ENCODE measurements around the gene SND1. TPM values are rescaled to one million over a fixed set of nuclear protein-coding genes. Genes with fewer than 3 reads are reported as not detected.

SND1 gene
- total and polyA plus RNA-seq, 5 donors from 2014 or later: 84.4 to 121 (median 86.9) TPM

- Mint-ChIP-seq H3K27ac (no peak overlapping the region), H3K4me1 (peaks cover 0 to 23% (median 6%) of the 10 kb centered on the region in 4 donors), H3K36me3 (peaks cover 23% of the 10 kb centered on the region), H3K27me3 (peaks cover 18% of the 10 kb centered on the region), H3K4me3 (peak overlapping the region; percentile 70 to 88 (median 81)), H3K9me3 (peaks cover 0 to 1% (median 0%) of the 10 kb centered on the region in 7 donors)
- DNase-seq (no peak), ATAC-seq (ENCODE audit: low read depth in 2 of 2) (no peak)
- Histone ChIP-seq H3K4me1 (ENCODE audit: control insufficient read depth, insufficient read depth, low read length, poor library complexity, severe bottlenecking) (peaks cover 14% of the 10 kb centered on the region), H3K27me3 (ENCODE audit: control insufficient read depth, insufficient read depth, low read length) (no peaks in the 10 kb centered on the region), H3K9me3 (ENCODE audit: control insufficient read depth in 2 of 2, low read length in 2 of 2) (no peaks in the 10 kb centered on the region), H3K27ac (ENCODE audit: insufficient read depth, low read length, poor library complexity, severe bottlenecking) (no peak overlapping the region), H3K4me3 (ENCODE audit: low read depth, low read length) (no peak overlapping the region), H3K36me3 (ENCODE audit: control insufficient read depth, insufficient read depth, low read length) (peaks cover 9% of the 10 kb centered on the region)
Observed at GRCh38 chr7:128029405-128029995, 377.5 kb downstream of the SND1 start.

- Mint-ChIP-seq H3K4me3 (peak overlapping the region; percentile 70 to 88 (median 81)), H3K9me3 (peaks cover 0 to 1% (median 0%) of the 10 kb centered on the region in 7 donors), H3K27me3 (peaks cover 18% of the 10 kb centered on the region), H3K27ac (no peak overlapping the region), H3K4me1 (peaks cover 0 to 23% (median 6%) of the 10 kb centered on the region in 4 donors), H3K36me3 (peaks cover 21% of the 10 kb centered on the region)
- no peaks in the 10 kb centered on the region for H3K27me3 ChIP-seq (ENCODE audit: control insufficient read depth, insufficient read depth, low read length)
- H3K27ac ChIP-seq (ENCODE audit: insufficient read depth, low read length, poor library complexity, severe bottlenecking): no peak overlapping the region
- H3K36me3 ChIP-seq (ENCODE audit: control insufficient read depth, insufficient read depth, low read length): peaks cover 9% of the 10 kb centered on the region
- H3K4me1 ChIP-seq (ENCODE audit: control insufficient read depth, insufficient read depth, low read length, poor library complexity, severe bottlenecking): peaks cover 14% of the 10 kb centered on the region
- no peak overlapping the region for H3K4me3 ChIP-seq (ENCODE audit: low read depth, low read length)
- DNase-seq (no peak), ATAC-seq (ENCODE audit: low read depth in 2 of 2) (no peak)
- H3K9me3 ChIP-seq (ENCODE audit: control insufficient read depth in 2 of 2, low read length in 2 of 2): no peaks in the 10 kb centered on the region
Observed at GRCh38 chr7:128030263-128030653, 378.3 kb downstream of the SND1 start.

- DNase-seq: peak in 2 of 3 donors; percentile 11 to 46
- H3K27me3 ChIP-seq (ENCODE audit: control insufficient read depth, insufficient read depth, low read length): no peaks in the 10 kb centered on the region
- no peaks in the 10 kb centered on the region for H3K9me3 ChIP-seq (ENCODE audit: control insufficient read depth in 2 of 2, low read length in 2 of 2)
- H3K4me3 Mint-ChIP-seq: peak within 1 kb of the TSS; percentile 87 to 93 (median 92)
- peak within 1 kb of the TSS in 1 of 3 donors; percentile 48 for H3K27ac Mint-ChIP-seq
- H3K36me3 ChIP-seq (ENCODE audit: control insufficient read depth, insufficient read depth, low read length): peaks cover 9% of the 10 kb centered on the region
- H3K27ac ChIP-seq (ENCODE audit: insufficient read depth, low read length, poor library complexity, severe bottlenecking): no peak within 1 kb of the TSS
- H3K27me3 Mint-ChIP-seq: peaks cover 18% of the 10 kb centered on the region
- peaks cover 21% of the 10 kb centered on the region for H3K36me3 Mint-ChIP-seq
- H3K9me3 Mint-ChIP-seq: peaks cover 0 to 1% (median 0%) of the 10 kb centered on the region in 7 donors
- ATAC-seq (ENCODE audit: low read depth in 2 of 2): peak in 1 of 2 donors; percentile 7
- peaks cover 14% of the 10 kb centered on the region for H3K4me1 ChIP-seq (ENCODE audit: control insufficient read depth, insufficient read depth, low read length, poor library complexity, severe bottlenecking)
- H3K4me3 ChIP-seq (ENCODE audit: low read depth, low read length): no peak within 1 kb of the TSS
- H3K4me1 Mint-ChIP-seq: peaks cover 4 to 23% (median 6%) of the 10 kb centered on the region in 4 donors
Observed at GRCh38 chr7:128030654-128031611, 378.9 kb downstream of the SND1 start, which contains the start of gene LRRC4. Gene LRRC4 (minus strand): TSS chr7:128031437. CDS start chr7:128030640, 797 bp downstream.

- peaks cover 6% of the 10 kb centered on the region for H3K36me3 ChIP-seq (ENCODE audit: control insufficient read depth, insufficient read depth, low read length)
- peak overlapping the region in 1 of 3 donors; percentile 48 for H3K27ac Mint-ChIP-seq
- H3K9me3 Mint-ChIP-seq: peaks cover 0 to 1% (median 0%) of the 10 kb centered on the region in 7 donors
- H3K27me3 ChIP-seq (ENCODE audit: control insufficient read depth, insufficient read depth, low read length): no peaks in the 10 kb centered on the region
- peak overlapping the region; percentile 87 to 93 (median 92) for H3K4me3 Mint-ChIP-seq
- ATAC-seq (ENCODE audit: low read depth in 2 of 2): peak; percentile 82 to 84
- H3K27me3 Mint-ChIP-seq: peaks cover 18% of the 10 kb centered on the region
- peaks cover 5 to 23% (median 5%) of the 10 kb centered on the region in 4 donors for H3K4me1 Mint-ChIP-seq
- no peak overlapping the region for H3K4me3 ChIP-seq (ENCODE audit: low read depth, low read length)
- peaks cover 21% of the 10 kb centered on the region for H3K36me3 Mint-ChIP-seq
- no peaks in the 10 kb centered on the region for H3K9me3 ChIP-seq (ENCODE audit: control insufficient read depth in 2 of 2, low read length in 2 of 2)
- H3K4me1 ChIP-seq (ENCODE audit: control insufficient read depth, insufficient read depth, low read length, poor library complexity, severe bottlenecking): peaks cover 14% of the 10 kb centered on the region
- DNase-seq: peak; percentile 16 to 71 (median 48)
- no peak overlapping the region for H3K27ac ChIP-seq (ENCODE audit: insufficient read depth, low read length, poor library complexity, severe bottlenecking)
Observed at GRCh38 chr7:128031901-128032604, 380.1 kb downstream of the SND1 start.

GRCh38 chr7:128032605-128033235, 380.7 kb downstream of the SND1 start:
- H3K4me1 Mint-ChIP-seq: peaks cover 5 to 23% (median 6%) of the 10 kb centered on the region in 4 donors
- H3K4me3 ChIP-seq (ENCODE audit: low read depth, low read length): no peak overlapping the region
- no peaks in the 10 kb centered on the region for H3K27me3 ChIP-seq (ENCODE audit: control insufficient read depth, insufficient read depth, low read length)
- H3K27me3 Mint-ChIP-seq: peaks cover 18% of the 10 kb centered on the region
- H3K36me3 ChIP-seq (ENCODE audit: control insufficient read depth, insufficient read depth, low read length): peaks cover 6% of the 10 kb centered on the region
- H3K36me3 Mint-ChIP-seq: peaks cover 17% of the 10 kb centered on the region
- DNase-seq (no peak), ATAC-seq (ENCODE audit: low read depth in 2 of 2) (no peak)
- peaks cover 0 to 1% (median 0%) of the 10 kb centered on the region in 7 donors for H3K9me3 Mint-ChIP-seq
- no peak overlapping the region for H3K27ac Mint-ChIP-seq
- H3K27ac ChIP-seq (ENCODE audit: insufficient read depth, low read length, poor library complexity, severe bottlenecking): no peak overlapping the region
- H3K9me3 ChIP-seq (ENCODE audit: control insufficient read depth in 2 of 2, low read length in 2 of 2): no peaks in the 10 kb centered on the region
- H3K4me3 Mint-ChIP-seq: peak overlapping the region in 3 of 4 donors; percentile 31 to 73 (median 41)
- H3K4me1 ChIP-seq (ENCODE audit: control insufficient read depth, insufficient read depth, low read length, poor library complexity, severe bottlenecking): peaks cover 14% of the 10 kb centered on the region

- Mint-ChIP-seq H3K4me1 (peaks cover 5 to 23% (median 6%) of the 10 kb centered on the region in 4 donors), H3K27me3 (peaks cover 18% of the 10 kb centered on the region), H3K27ac (no peak overlapping the region), H3K9me3 (peaks cover 0 to 1% (median 0%) of the 10 kb centered on the region in 7 donors), H3K4me3 (peak overlapping the region; percentile 41 to 73 (median 58)), H3K36me3 (peaks cover 15% of the 10 kb centered on the region)
- no peak overlapping the region for H3K27ac ChIP-seq (ENCODE audit: insufficient read depth, low read length, poor library complexity, severe bottlenecking)
- H3K4me1 ChIP-seq (ENCODE audit: control insufficient read depth, insufficient read depth, low read length, poor library complexity, severe bottlenecking): peaks cover 14% of the 10 kb centered on the region
- H3K4me3 ChIP-seq (ENCODE audit: low read depth, low read length): no peak overlapping the region
- H3K27me3 ChIP-seq (ENCODE audit: control insufficient read depth, insufficient read depth, low read length): no peaks in the 10 kb centered on the region
- H3K36me3 ChIP-seq (ENCODE audit: control insufficient read depth, insufficient read depth, low read length): peaks cover 6% of the 10 kb centered on the region
- DNase-seq: no peak
- no peak for ATAC-seq (ENCODE audit: low read depth in 2 of 2)
- H3K9me3 ChIP-seq (ENCODE audit: control insufficient read depth in 2 of 2, low read length in 2 of 2): no peaks in the 10 kb centered on the region
Observed at GRCh38 chr7:128033246-128033645, 381.3 kb downstream of the SND1 start.

- H3K4me1 Mint-ChIP-seq: peaks cover 0 to 15% (median 7%) of the 10 kb centered on the region in 4 donors
- no peak for ATAC-seq (ENCODE audit: low read depth in 2 of 2)
- H3K27ac Mint-ChIP-seq: no peak overlapping the region
Observed at GRCh38 chr7:128034825-128035224, 382.8 kb downstream of the SND1 start.

More at GRCh38 chr7:128034825-128035224, 382.8 kb downstream of the SND1 start:
- H3K4me1 ChIP-seq (ENCODE audit: control insufficient read depth, insufficient read depth, low read length, poor library complexity, severe bottlenecking): peaks cover 14% of the 10 kb centered on the region
- no peak overlapping the region for H3K27ac ChIP-seq (ENCODE audit: insufficient read depth, low read length, poor library complexity, severe bottlenecking)
- H3K9me3 ChIP-seq (ENCODE audit: control insufficient read depth in 2 of 2, low read length in 2 of 2): no peaks in the 10 kb centered on the region
- H3K27me3 Mint-ChIP-seq: peaks cover 18% of the 10 kb centered on the region
- H3K9me3 Mint-ChIP-seq: peaks cover 0 to 1% (median 0%) of the 10 kb centered on the region in 7 donors
- DNase-seq: no peak
- H3K27me3 ChIP-seq (ENCODE audit: control insufficient read depth, insufficient read depth, low read length): no peaks in the 10 kb centered on the region
- H3K4me3 ChIP-seq (ENCODE audit: low read depth, low read length): no peak overlapping the region
- no peak overlapping the region for H3K4me3 Mint-ChIP-seq
- no peaks in the 10 kb centered on the region for H3K36me3 ChIP-seq (ENCODE audit: control insufficient read depth, insufficient read depth, low read length)
- peaks cover 5% of the 10 kb centered on the region for H3K36me3 Mint-ChIP-seq
